HG03460 (cell line): ENCODE results near the gene KCNS1.
"Not testable (repeated sequence)": the region's sequence is repeated elsewhere in the genome, so short reads cannot be mapped to it uniquely, and the experiment has no call there.

ENCODE experiments used
- ATAC-seq: cut with Tn5 transposase; IDR thresholded peaks from one replicate; pipeline ENCODE4 v1.9.1; 2021; ENCODE audit not compliant: unreplicated experiment

KCNS1 gene, protein sequence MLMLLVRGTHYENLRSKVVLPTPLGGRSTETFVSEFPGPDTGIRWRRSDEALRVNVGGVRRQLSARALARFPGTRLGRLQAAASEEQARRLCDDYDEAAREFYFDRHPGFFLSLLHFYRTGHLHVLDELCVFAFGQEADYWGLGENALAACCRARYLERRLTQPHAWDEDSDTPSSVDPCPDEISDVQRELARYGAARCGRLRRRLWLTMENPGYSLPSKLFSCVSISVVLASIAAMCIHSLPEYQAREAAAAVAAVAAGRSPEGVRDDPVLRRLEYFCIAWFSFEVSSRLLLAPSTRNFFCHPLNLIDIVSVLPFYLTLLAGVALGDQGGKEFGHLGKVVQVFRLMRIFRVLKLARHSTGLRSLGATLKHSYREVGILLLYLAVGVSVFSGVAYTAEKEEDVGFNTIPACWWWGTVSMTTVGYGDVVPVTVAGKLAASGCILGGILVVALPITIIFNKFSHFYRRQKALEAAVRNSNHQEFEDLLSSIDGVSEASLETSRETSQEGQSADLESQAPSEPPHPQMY

DNA sequence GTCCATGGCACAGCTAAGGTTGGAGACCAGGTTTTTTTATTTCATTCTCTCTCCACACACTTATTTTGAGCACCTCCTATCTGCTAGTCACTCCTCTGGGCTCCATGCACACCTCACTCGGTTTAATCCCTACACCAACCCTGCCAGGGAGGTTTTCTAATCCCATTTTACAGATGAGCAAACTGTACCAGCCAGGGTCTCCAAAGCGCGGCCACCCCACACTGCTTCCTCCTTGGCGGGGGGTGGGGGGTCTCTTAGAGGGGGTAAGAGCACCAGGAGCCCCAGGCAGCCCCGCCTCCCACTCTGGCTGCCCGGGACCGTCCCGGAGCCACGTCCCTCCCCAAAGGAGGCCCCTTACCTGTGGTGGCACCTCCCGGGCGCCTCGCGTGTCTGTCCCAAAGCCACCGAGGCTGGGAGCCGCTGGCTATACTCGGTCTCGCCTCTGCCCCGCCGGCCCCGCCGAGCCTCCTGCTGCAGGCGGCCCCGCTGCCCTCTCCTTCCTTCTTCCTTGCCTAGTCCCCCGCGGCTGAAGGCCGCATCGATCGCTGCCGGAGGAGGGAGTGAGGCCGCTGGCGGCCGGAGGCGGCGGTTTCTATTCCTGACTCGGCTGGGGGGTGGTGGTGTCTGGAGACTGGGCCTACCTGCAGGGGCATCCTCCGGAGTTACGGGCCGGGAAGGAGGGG is at the start of gene KCNS1:
KCNS1 (minus strand) TSS at position 565 of the 683 bp plus-strand sequence. CDS start 1,891 bp downstream, outside the sequence.
- ATAC-seq, result no peak

DNA sequence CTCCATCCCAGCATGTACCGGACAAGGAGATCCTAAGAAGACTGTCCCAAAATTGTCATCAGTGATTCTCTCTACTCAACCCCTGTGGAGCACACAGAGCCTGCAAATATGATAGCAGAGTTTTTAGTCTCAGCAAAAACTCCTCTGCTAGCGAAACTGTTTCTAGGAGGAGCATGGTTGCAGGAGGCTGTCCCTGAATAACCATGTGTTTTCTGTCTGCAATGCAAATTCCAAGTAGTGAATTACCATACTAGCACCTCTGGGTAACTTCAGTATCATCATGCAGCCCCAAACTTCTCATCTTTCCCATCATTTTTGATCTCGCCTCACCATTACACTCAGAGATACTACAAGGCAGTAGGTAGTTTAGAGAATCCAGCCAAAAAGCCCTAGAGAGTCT is 48.1 kb upstream of the KCNS1 start:
- no peak for ATAC-seq

DNA sequence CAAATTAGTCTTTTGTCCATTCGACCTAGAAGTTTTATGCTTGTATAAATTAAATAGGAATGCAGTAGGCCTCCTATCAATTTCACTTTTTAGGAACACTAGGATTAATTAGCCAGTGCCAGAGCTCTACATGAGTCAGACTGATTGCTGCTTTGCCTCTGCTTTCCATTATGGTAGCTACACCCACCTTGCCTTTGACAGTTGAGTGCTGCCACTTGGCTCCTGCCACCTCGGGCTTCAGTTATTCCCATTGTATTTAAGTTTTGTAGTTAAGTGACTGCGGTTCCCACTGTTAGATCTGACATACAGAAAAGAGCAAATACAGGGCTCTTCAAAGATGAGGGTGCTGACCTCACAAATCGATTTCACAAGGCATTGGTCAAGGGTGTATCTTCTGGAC is 39.9 kb upstream of the KCNS1 start:
- no peak for ATAC-seq

DNA sequence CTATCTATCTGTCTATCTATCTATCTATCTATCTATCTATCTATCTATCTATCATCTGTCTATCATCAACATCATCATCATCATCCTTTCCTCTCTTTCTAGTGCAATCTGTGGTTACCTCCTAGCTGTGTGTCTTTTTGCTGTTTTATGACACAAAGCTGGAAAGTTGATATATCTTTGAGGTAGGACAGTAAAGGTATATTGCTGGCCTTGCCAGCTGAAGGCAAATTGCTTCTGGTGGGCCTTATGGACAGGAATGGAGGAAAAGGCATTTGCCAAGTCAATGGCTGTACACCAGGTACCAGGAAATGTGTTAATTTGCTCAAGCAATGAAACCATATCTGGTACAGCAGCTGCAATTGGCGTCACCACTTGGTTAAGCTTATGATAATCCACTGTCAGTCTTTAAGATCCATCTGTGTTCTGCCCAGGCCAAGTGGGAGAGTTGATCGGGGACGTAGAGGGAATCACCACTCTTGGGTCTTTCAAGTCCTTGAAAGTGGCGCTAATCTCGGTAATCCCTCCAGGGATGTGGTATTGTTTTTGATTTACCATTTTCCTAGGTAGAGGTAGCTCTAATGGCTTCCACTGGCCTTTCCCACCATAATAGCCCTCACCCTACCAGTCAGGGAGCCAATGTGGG is 38.9 kb upstream of the KCNS1 start:
- ATAC-seq, result not testable (repeated sequence)

DNA sequence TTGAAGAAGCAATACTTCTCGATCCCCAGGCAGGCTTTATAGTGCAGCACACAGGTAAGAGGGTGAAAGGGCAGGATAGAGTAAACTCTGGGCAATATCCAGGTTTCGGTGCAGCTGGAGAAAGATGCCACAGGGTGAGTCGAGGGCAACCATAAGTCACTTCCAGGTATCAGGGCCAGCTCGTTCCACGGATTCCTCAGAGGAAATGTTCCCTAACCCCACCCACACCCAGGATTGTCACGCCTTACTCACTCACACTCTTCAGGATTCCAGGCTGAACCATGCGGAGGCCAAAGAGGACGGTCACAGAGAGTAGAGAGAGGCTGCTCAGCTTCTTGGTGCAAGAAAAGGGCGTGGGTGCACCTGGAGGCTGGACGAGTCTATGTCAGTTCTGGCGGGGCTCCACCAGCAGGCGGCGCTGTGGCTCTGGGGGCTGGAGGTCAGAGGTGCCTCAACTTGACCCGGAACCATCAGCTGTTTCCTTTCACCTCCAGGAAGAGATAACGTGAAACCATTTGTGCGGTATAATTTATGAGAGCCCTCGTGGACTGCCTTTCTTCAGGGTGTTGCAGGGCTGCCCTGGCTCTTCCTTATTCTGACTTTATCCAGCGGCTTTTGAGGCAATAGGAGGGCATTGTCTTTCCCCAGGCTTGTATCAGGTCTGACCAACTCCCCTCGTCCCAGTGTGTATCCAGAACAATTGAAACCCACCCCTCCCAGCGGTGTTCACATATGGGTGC is 37.8 kb upstream of the KCNS1 start:
- no peak for ATAC-seq

DNA sequence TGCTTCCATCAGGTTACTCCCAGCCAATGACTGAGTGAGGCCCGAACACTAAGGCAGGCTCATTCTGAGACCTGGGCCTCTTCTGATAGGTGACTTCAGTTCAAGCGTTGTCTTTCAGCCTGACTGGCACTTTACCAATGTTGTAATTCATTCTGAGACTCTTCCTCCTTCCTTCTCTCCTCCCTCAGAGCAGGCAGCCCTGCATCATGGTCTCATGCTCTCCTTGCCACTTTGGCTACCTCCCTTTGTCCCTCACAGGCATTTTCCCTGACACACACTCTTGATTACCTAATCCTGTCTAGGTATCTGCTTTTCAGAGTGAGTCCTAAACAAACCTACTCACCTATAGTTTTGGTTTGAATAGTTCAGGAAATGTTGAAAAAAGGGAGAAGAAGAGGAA is 36.0 kb upstream of the KCNS1 start:
- no peak for ATAC-seq

DNA sequence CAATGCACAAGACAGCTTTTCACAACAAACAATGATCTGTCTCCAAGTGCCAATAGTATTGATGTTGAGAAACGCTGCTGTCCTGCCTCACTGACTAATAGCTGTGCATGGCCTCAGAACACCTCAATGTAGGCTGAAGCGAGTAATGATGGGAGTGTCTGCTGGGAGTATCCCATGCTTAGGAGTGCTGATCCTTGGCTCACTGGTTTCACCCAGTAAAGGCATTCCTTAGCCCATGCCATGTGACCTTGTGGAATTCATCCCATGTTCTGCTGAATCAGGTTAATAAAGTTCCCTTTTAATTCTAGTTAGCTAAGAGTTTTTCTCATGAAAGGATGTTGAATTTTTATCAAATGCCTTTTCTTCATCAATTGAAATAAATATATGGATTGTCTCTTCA is 27.2 kb upstream of the KCNS1 start:
- no peak for ATAC-seq

DNA sequence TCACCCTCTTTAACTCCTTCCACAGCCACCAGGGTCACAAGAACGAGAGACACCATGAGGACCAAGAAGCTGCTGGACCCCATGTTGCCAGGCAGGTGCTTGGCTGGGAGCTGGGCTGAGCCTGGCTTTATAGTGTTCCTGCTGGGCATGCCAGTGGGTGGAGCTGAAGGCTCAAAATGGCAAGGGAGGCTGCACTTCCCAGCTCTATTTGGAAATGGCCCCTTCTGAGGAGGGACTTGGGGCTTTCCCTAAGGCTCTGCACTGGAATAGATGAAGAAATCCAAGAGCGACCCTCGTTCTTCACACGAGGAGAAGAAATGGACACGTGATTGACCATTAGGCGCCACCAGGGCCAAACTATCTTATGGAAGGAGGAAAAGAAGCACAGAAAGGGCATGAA is 23.4 kb upstream of the KCNS1 start, which contains the start of gene WFDC12:
WFDC12 (minus strand) TSS at position 101 of the 400 bp plus-strand sequence; CDS start at position 83, 18 bp downstream.
- ATAC-seq, result no peak

DNA sequence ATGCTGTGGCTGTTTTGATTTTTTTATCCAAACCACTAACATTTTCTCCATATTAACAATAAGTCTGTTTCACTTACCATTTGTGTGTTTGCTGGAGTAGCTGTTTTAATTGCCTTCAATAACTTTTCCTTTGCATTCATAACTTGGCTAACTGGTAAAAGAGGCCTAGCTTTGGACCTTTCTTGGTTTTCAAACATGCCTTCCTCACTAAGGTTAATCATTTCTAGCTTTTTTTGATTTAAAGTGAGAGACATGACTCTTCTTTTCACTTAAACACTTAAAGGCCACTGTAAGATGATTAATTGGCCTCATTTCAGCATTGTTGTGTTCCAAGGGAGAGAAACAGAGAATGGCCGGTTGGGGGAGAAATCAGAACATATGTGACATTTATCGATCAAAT is 20.5 kb upstream of the KCNS1 start:
- ATAC-seq, result no peak

DNA sequence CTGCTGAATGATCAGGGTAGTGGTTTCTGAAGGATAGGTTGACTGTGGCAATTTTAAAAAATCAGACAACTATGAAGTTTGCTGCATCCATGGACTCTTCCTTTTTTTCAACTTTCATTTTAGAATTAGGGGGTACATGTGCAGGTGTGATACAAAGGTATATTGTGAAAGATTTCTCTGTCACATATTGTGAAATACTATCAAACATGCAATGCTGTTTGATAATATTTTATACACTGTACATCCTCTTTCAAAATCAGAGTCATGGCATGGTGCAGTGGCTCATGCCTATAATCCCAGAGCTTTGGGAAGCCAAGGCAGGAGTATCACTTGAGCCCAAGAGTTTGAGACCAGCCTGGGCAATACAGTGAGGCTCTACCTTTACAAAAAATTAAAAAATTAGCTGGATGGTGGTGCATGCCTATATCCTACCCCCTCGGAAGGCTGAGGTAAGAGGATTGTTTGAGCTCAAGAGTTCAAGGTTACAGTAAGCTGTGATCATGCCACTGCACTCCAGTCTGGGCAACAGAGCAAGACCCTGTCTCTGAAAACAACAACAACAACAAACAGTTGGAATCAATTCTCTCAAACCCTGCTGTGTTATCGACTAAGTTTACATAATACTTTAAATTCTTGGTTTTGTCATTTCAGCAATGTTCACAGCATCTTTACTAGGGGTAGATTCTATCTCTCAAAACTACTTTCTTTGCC is 18.8 kb upstream of the KCNS1 start:
- no peak for ATAC-seq

DNA sequence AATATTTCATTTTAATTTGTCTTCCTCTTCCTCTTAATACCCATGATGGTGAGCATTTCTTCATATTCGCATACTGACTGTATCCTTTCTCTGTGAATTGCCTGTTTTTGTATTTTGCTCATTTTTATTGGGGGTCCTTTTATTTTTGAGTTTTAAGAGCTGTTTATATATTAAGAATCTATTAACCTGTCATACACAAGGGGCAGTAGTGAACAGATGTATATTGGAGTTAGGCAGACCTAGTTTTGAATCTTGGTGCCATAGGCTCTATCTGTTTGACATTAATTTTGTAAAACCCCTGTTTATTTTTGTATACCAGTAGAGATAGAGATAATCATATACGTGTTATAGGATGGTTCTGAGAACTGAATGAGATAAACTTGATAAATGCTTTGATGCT is 17.1 kb upstream of the KCNS1 start:
- no peak for ATAC-seq

DNA sequence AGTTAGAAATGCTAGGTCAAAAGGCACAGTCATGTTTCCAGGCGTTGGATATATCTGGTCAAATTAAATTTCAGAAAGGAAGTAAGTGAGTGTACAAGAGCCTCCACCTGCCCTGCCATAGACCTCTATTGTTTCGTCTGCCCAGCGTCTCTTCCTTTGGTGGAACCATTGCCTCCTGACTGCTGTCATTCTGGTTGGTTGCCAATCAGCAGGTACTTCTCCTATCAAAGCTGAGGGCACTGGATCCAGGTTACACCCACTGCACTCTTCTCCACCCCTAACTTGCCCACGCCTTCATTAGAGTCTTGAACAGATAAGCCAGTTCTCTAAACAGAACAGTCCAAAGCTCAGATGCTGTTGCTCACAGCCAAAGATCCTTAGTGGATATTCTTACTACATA is 16.7 kb upstream of the KCNS1 start:
- no peak for ATAC-seq

DNA sequence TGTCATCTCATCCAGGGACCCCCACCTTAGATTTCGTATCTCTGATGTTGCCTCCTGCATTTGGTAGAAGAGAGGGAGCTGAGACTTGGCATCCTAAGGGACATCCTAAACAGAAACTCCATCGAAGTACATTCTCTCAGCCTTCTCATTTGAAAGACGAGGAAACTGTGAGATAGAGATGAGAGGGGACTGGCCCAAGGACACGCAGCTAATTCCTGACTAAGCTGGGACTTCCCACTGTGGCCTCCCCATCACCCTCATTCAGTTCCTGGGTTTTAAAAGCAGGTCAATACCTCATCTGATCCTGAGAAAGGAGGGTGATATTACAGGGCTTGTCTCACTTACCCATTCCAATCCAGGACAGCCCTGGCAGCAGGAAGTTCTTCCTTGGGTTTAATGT is 14.9 kb upstream of the KCNS1 start:
- ATAC-seq, result no peak

DNA sequence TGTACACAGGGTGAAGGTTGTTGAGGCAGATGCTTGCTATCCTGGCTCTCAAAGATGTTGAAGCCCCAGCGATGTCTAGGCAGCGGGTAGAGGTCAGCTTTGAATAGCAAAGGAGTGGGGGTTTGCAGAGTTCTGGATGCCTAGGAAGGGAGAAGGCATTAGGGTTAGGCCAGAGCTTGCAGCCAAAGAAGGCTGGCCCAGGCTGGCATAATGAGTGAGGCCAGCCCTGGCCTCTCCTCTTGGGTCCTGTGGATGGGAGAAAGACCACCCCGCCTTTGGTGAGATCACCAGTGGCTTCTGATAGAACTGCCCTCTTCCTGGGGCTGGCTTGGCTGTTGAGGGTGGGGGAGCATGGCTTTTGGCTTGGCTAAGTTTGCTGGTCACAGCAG is 14.5 kb upstream of the KCNS1 start:
- no peak for ATAC-seq

DNA sequence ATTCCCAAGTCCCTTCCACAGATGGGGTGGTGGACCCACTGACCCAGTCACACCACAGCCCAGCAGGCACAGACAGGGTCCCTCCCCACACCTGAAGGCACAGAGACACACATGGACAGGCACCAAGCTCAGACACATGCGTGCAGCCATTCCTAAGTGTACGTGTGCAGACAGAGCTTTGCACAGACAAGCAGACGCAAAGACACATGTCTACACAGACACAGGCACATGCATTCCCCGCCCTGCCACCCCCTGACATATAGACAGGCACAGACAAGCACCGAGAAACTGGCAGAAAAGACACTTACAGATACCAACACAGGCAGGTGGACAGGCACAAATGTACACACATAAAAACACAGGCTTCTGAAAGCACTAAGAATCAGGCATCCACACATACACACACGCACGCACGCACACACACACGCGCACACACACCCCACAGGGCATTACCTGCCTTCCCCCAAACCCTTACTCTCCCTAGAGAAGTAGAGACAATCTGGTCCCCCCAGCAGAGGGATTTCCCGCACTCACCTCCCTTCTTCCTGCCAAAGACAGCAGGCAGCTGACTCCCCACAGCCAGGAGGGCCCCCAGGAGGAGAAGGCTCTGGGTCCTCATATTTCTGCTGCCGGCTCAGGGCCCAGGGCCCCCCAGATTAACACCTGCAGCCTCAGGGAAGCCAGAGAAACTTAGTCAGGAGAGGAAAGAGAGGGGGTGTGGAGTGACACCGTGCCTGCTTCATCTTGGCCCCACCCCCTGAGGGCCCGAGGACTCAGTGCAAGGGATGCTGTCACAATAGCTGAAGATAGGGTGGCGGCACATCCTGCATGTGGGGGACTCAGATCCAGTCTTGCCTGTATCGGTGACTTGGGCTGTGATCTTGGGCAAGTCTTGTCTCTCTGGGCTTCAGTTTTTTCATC is 13.8 kb upstream of the KCNS1 start, which contains the start of gene WFDC5:
WFDC5 (minus strand) TSS at position 710 of the 921 bp plus-strand sequence; CDS start at position 619, 91 bp downstream.
- ATAC-seq, result no peak

DNA sequence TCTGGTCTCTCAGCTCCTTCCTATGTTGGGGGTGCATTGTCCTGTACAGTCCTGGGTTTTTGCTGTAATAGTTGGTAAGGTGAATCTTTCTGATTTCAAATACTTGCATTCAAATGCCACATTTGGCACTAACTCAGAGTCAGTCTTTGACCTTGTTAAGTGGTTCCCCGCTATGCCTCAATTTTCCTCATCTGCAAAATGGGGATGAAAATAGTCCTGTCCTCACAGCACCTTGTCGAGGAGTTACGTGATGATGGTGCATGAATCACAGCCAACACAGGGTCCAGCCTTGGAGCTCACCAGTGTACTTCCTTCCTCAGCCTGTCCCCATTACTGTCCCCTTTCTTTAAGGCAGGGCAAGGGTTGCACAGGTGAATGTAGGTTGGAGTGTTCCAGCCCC is 12.9 kb upstream of the KCNS1 start:
- ATAC-seq, result no peak

DNA sequence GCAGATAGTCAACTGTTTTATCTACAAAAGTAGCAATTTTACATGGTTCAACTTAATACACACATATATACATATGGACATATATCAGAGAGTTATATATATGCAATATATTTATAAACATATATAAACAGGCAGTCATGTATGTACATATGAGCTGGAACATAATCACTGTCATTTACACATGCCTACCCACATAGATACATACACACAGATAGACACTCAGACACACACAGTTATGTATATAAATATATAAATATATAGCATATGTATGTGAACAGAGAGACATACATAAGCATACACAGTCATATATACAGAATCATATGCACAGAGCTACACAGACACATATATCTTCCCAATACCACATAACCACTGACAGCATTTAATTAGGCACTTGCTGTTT is 11.8 kb upstream of the KCNS1 start:
- ATAC-seq, result no peak

DNA sequence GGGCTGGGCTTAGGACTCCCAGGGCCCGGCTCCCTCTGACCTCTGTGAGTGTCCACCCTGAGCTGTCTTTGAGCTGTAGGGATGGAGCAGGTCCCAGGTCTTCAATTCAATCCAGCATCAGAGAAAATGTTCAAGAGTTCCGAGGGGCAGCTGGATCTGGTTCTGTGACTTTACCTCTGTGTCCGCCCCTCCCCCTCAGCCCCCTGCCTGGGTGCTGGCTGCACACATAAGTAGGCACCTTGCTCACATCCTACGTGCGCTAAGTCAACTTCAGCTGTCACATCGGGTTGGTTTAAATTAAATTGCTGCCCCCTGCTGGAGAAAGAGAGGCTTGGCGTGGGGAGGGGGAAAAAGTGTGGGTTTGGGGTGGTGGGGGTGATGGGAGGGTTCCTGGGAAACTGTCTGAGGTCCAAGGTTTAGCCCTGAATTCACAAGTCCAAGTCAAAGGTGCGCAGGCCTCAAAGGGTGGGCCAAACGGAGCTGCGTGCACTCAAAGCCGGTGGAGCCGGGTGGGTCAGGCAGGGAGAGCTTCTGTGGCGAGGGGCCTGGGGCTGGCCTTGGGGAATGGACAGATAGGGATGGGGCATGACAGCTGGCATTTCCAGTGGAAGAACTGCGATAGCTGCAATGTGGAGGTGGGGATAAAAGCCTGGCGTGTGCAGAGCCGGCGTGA is 11.0 kb upstream of the KCNS1 start:
- no peak for ATAC-seq

DNA sequence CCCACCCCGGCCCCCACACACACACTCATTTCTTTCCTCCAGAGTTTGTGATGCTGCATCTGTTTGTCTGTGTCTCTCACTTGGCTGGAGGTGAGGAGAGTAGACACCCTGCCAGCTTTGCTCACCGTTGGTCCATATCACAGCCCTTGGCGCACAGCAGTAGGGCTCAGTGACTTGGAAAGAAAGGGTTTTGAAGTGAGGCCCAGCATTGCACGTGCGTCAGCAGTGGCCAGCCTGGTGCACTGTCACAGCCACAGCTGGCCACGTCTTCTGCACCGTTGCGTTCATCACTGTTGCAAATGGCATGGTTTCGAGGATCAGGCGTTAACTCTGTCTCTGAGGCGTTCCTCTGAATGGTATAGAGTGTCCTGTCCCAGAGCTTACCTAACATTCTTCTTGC is 10.4 kb upstream of the KCNS1 start:
- no peak for ATAC-seq
